HG03342 (cell line): Measurements from ENCODE around the gene IVNS1ABP.

Experiments used
- ATAC-seq: cut with Tn5 transposase; IDR thresholded peaks from one replicate; pipeline ENCODE4 v1.9.1; 2021; ENCODE audit warnings: mild to moderate bottlenecking, moderate library complexity; ENCODE audit not compliant: unreplicated experiment

IVNS1ABP gene

DNA sequence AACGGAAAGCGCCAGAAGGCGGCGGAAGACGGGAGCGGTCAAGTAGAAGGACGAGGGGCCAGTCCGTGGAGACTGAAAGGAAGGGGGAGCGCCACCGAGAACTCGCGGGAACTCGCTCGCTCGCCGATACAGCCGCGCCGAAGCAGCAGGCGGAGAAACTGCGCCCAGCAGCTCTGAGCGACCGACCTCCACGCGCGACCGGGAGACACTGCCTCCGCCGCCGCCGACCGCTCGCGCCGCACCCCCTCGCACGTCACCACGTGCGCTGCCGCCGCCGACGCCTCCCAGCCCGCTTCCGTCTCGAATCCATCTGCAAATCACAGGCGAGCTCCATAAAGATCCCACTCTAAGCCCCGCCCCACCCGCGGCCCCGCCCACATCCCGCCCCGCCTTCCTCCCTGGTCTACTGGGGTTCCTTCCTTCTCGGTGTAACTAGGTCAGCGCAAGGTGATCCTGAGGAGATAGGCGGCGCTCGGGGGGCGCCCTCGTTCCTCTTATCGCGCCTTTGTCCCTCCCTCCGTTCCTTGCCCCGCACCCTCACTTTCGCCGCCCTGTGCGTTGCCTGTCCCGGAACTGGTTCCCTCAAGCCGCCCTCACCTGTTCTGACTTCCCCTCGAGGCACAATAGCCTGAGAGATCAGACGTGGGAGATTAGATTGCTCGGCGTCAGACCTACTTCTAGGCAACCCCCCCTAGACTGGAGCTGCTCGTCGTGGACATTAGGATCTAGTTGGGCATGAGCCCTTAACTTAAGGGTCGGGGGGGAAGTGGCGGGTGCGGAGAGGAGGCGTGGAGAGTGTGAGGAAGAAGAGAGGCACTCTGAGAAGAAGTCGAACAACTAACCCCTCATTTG lies at the start of gene IVNS1ABP:
TSS of gene IVNS1ABP (minus strand) at position 210 of the 852 bp plus-strand sequence. CDS start 7,750 bp downstream, outside the sequence.
- peak; percentile 63 for ATAC-seq

GRCh38 chr1:185365951-185366350 lies 48.9 kb upstream of the IVNS1ABP start:
- no peak for ATAC-seq

DNA sequence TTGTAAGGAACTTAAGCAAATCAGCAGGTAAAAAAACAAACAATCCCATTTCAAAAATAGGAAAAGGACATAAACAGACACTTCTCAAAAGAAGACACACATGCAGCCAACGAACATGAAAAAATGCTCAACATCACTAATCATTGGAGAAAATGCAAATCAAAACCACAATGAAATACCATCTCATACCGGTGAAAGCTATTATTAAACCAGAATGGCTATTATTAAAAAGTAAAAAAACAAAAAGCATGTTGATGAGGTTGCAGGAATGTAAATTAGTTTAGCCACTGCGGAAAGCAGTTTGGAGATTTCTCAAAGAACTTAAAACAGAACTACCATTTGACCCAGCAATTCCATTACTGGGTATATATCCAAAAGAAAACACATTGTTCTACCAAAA lies 47.5 kb upstream of the IVNS1ABP start:
- ATAC-seq = peak; percentile 47

DNA sequence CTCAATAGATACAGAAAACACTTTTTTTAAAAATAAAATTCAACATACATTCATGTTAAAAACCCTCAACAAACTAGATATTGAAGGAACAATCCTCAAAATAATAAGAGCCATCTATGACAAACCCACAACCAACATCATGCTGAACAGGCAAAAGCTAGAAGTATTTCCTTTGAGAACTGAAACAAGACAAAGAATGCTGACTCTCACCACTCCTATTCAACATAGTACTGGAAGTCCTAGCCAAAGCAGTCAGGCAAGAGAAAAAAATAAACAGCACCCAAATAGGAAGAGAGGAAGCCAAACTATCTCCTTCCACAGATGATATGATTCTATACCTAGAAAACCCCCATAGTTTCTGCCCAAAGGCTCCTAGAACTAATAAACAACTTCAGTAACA lies 46.2 kb upstream of the IVNS1ABP start:
- ATAC-seq = no peak

- ATAC-seq = no peak
These were observed 43.7 kb upstream of the IVNS1ABP start for GRCh38 chr1:185360714-185361113.

DNA sequence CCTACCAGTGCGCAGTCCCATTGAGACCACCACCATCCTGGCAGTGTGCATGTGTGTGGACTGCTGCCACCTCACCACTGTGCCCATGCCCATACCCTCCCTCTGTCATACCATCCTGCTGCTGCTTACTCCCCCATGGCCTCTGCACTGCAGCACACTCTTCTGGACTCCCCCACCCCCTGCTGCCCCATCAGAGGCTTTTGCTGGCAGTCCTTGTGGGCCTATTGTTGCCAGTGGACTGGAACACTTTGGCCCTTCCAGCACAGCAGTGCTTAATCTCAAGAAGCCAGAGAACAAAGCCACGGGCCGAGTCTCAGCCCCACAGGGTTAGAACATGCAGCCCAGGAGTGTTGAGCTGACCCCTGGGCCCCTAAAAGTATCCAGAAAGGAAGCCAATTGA lies 41.9 kb upstream of the IVNS1ABP start:
- ATAC-seq = no peak

GRCh38 chr1:185355947-185356346 lies 38.9 kb upstream of the IVNS1ABP start:
- no peak for ATAC-seq

- no peak for ATAC-seq
These were observed 36.1 kb upstream of the IVNS1ABP start for GRCh38 chr1:185353124-185353523.

DNA sequence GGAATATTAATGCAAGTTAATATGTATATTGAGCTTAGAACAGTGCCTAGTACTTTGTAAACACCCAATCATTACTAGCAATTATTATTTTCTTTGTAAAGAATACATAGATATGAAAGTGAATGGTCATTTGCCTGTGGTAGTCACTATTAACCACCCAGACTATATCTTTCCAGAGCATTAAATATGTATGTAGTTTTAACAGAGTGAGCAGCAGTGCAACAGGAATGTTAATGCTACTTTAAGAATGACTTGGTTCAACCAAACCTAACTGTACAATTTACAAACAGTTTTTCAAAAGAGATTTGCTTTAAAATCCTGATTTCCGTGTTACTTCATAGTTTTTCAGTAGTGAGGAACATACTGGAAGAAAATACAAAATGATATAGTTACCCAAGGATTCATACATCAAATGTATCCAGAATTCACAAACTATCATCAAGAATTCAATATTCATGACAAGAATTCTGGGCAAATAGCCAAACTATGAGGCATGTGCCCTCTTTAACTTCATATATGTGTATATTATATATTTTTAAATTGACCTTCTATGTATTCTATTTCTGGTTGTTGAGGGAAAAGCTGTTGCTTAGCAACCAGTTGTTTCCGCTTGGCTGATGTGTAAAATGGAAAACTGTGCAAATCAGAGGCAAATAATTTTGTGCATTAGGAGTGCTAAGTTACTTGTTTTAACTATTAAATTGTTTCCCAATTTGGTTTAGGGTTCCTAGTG lies 34.9 kb upstream of the IVNS1ABP start:
- no peak for ATAC-seq

DNA sequence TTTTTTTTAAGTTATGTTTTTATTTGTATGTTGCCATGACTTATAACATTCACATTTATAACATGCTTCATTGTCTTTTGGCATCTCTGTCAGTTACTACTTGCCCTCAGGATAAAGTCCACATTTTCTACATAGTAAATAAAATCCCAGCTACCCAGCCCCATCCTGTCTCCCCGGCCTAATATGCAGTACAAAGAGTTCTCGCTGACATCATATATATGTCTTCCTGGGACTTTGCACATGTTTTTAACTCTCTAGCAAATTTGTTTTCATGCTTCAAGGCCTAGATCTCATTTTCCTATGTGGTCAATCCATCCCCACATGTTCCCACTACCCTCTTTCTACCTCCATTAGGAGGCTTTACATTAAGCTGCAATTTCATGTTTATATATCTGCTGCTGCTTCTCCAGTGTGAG lies 33.0 kb upstream of the IVNS1ABP start:
- ATAC-seq = no peak

DNA sequence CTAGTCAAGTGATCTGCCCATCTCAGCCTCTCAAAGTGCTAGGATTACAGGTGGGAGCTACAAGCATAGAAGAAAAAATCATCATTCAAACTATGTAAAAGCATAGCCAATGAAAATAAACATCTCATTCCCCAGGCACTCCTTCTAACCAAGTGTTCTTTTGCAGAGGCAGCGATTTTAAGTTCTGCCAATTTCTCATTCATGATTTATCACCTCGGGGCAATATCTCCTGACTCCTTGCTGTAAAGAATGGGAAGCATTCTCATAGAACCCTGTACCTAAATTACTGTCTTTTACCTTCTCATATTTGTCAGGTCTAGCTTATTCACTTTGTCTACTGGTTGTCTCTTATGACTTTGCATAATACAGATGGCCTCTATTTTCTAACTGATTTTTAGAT lies 32.5 kb upstream of the IVNS1ABP start:
- no peak for ATAC-seq

DNA sequence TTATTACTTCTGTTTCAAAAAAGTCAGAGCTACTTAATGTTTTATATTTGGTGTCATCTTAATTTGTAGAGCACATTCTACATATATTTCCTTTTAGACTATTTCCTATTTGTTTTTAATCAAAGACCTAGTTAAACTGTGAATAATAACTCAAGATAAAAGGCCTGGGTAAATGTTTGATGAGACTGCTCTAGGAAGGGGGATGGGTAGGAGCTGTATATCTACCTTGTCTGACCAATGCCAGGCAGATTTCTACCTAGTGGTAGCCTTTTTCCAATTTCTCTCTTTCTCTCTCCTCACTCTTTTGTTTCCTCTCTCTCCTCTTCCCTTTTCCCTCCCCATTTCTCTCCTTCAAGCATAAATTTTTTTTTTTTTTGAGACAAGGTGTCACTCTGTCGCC lies 31.9 kb upstream of the IVNS1ABP start:
- no peak for ATAC-seq

- no peak for ATAC-seq
These were observed 31.3 kb upstream of the IVNS1ABP start for GRCh38 chr1:185348296-185348695.

GRCh38 chr1:185345913-185346720 lies 29.1 kb upstream of the IVNS1ABP start:
- ATAC-seq = no peak

- ATAC-seq = no peak
These were observed 26.3 kb upstream of the IVNS1ABP start for GRCh38 chr1:185343306-185343705.

DNA sequence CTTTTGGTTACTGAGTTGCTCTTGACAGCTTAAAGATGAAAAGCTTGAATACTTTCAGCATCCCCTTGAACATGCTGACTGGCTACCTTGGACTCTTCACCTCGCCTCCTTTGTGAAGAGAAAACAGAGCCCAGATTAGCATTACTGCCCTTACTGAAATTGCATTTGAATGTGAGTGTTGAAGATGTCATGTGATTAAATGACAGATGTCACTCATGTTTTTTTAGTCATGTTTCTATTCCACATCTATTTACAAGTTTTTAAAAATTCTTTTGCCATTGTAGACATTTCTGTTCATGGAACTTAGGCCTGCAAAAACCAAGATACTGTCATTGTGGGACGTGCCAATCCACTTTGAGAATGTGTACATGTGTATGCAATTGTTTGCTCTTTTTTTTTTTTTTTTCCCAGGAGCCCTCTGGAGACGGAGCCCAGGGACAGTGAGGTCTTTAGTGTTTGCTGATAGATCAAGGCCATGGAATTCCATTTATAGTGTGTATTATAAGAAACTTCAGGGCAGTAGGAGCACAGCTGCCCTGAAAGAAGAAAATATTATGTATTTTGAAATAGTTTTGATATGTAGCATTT lies 25.7 kb upstream of the IVNS1ABP start:
- no peak for ATAC-seq

DNA sequence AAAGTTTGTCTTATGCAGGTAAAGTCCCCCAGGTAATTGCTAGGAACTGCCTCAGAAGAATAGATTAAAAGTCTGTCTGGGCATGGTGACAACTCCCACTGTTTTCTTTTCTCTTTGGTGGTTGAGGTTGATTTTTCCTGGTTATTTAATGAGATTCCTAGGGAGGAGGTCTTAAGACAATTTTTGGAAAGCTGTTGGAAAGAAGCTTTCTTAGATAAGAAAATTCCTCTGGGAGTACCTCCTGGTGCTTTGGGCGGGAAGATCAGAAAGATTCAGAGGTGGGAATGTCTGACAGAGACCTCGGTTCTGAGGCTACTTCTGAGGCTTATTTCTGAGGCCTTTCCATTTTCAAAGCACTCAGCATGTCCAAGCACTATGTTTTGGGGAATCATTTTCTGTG lies 25.0 kb upstream of the IVNS1ABP start:
- no peak for ATAC-seq

DNA sequence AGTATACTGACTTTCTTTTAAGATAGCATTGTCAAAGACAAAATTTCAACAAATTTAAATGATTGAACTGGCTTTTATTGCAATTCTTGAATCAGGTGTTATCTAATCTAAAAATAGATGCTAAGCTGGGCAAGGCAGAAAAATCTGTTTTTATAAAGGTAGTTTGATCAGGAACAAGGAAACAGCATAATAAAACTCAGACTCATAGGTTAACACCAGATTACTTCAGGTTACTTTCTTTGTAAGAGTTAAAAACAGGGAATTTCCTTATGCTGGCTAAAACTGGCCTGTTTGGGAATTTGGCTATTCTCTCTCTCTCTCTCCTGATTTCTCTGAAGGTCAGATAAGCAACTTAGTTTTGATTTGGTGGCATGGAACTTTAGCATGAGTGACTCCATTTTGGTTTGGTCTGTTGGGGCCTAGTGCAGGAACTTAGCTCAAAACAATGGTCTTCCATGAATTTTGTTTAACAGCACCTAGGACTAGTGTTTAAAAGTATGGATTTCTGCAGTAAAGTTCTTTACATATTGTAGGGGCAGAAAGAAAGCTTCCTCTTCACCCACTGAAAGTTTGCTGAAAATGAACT lies 24.2 kb upstream of the IVNS1ABP start:
- no peak for ATAC-seq

GRCh38 chr1:185338719-185339622 lies 21.9 kb upstream of the IVNS1ABP start:
- ATAC-seq = peak; percentile 96

DNA sequence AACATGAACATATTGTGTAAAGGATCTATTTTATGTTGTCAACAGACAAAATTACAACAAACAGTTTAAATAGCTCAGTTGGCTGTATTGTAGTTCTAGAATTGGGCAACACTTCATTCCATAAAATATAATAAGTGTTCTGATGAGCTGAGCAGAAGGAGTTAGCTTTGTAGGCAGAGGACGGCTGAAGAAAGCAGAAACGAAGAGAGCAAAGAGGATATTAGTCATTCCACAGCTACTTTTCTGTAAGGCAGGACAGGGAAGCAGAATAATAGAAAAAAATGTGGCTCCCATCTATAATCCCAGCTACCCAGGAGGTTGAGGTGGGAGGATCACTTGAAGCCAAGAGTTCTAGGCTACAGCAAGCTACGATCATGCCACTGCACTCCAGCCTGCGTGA lies 20.2 kb upstream of the IVNS1ABP start:
- ATAC-seq = no peak
